GM12891 (cell line): ENCODE data around the gene SNTN.

Experiments
- DNase-seq: peaks from one replicate; pipeline ENCODE4 v3.0.0; 2011; ENCODE audit warnings: low spot score; ENCODE audit not compliant: insufficient read length
- FAIRE-seq: peaks from 2 replicates; lab custom pipeline; 2011; peaks lifted over from hg19 to GRCh38; lab: Jason Lieb, UNC
- PAX5 ChIP-seq: IDR thresholded peaks from 2 replicates; pipeline ENCODE4 v1.6.1; 2011; ENCODE audit warnings: low read length, moderate library complexity, mild to moderate bottlenecking; ENCODE audit not compliant: insufficient read depth, severe bottlenecking
- POLR2A ChIP-seq: IDR thresholded peaks from 2 replicates; pipeline ENCODE4 v1.6.1; 2011; ENCODE audit warnings: low read depth, low read length, control low read depth
- POLR2AphosphoS5 ChIP-seq: IDR thresholded peaks from 2 replicates; pipeline ENCODE4 v1.6.1; 2011; ENCODE audit warnings: low read depth, low read length, control low read depth
- POU2F2 ChIP-seq: IDR thresholded peaks from 2 replicates; pipeline ENCODE4 v1.6.1; 2011; ENCODE audit warnings: low read depth, mild to moderate bottlenecking, control low read depth, low read length, moderate library complexity
- SPI1 ChIP-seq: IDR thresholded peaks from 2 replicates; pipeline ENCODE4 v1.6.1; 2011; ENCODE audit warnings: low read depth, low read length, control low read depth
- TAF1 ChIP-seq: IDR thresholded peaks from 2 replicates; pipeline ENCODE4 v1.6.1; 2011; ENCODE audit warnings: low read depth, low read length, control low read depth

The SNTN gene

DNA sequence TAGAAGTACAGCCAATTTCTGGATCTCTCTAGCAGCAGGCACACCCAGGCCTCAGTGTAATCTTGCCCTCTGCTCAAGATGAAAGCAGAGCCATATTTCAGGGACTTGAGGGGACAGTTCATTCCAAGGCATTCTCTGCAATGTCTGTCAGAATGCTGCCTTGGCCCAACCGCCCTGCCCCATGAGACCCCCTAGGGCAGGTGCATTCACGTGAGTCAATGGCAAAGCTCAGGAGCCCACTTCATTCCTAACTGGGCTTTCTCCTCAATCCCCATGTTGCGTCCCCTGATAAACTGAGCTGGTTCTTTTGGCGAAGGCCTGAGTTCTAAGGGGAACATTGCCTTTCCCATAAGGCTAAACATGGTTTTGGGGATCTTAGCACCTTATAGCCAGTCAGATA, 9.5 kb downstream of the SNTN start:
- no peak for FAIRE-seq
- no peak for TF ChIP-seq SPI1
- TF ChIP-seq POU2F2, result no peak
- no peak for TF ChIP-seq TAF1
- TF ChIP-seq PAX5, result no peak
- TF ChIP-seq POLR2AphosphoS5, result no peak
- TF ChIP-seq POLR2A, result no peak
- no peak for DNase-seq

DNA sequence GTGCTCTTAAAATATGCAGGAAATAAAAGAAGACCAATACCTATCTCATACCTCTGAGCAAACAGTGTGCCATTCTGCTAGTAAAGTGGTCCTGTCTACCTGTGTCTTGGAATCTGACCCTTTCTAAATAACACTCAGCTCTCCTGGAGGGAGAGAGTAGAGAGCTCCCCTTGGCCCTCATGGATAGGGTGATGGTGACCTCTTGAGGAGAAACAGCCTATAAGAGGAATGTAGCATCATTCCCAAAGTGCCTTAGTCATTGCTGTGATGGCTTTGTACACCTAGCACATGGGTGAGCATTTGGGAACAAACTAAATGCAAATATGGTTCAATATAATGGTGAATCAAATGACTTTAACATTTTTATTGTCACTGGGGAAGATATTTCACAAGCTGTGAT, 10.0 kb downstream of the SNTN start:
- no peak for DNase-seq
- FAIRE-seq, result no peak
- TF ChIP-seq TAF1, result no peak
- no peak for TF ChIP-seq POU2F2
- TF ChIP-seq SPI1, result no peak
- no peak for TF ChIP-seq PAX5
- TF ChIP-seq POLR2AphosphoS5, result no peak
- no peak for TF ChIP-seq POLR2A

DNA sequence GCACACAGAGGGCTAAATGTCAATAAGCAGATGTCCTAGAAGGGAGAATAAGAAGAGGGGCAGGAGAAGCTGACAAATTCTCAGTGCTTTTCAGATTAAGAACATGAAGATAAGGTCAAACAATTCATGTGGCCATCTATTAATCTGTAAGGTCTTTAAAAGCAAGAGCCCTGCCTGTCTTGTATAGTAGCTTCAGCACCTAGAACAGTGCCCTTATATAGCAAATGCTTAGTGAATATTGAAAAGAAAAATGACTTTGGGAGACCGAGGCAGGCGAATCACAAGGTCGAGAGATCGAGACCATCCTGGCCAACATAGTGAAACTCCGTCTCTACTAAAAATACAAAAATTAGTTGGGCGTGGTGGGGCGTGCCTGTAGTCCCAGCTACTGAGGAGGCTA, 18.1 kb downstream of the SNTN start:
- FAIRE-seq, result no peak
- TF ChIP-seq SPI1, result no peak
- no peak for TF ChIP-seq POLR2AphosphoS5
- TF ChIP-seq POU2F2, result no peak
- no peak for TF ChIP-seq POLR2A
- TF ChIP-seq TAF1, result no peak
- no peak for TF ChIP-seq PAX5
- no peak for DNase-seq

DNA sequence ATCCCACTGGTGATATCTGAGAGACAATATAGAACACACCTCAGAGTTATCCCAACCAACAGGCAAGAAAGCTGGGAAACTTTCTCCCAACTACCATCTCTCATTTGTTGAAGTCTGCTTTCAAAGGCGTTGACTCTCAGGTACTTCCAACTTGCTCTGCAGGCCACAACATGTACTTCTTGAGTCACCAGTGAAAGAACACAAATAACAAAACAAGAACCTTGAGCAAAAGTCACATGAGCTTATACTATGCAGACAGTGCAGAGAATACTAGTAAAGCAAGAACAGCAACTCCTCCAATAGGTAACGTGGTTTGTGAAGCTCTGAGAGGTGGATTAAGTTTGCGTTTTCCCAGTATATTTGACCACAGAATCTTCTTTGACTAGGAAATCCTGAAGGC, 20.6 kb downstream of the SNTN start:
- TF ChIP-seq POLR2A (no peak), TAF1 (no peak), POU2F2 (no peak), POLR2AphosphoS5 (no peak), SPI1 (no peak), PAX5 (no peak)
- DNase-seq (no peak), FAIRE-seq (no peak)

DNA sequence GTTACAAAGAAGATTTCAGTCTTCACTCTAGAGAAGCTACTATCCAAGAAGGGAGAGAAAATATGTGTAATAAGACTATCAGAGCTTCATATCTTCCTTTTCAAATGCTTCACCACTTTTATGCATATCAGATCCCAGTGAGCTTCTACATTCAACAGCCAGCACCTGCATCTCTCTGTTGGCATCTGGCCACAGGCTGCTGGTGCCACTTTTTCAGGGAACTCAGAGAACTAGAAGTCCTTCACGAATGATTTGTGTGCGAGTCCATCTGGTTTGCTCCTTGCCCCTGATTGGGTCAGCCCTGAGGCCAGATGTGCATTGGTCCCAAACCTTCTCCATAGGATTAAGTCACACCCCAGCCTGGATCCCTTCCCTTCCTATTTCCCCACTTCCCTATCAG, 22.1 kb downstream of the SNTN start:
- DNase-seq (no peak), FAIRE-seq (no peak)
- no peak for TF ChIP-seq SPI1
- no peak for TF ChIP-seq POU2F2
- no peak for TF ChIP-seq POLR2AphosphoS5
- no peak for TF ChIP-seq PAX5
- TF ChIP-seq POLR2A, result no peak
- TF ChIP-seq TAF1, result no peak

DNA sequence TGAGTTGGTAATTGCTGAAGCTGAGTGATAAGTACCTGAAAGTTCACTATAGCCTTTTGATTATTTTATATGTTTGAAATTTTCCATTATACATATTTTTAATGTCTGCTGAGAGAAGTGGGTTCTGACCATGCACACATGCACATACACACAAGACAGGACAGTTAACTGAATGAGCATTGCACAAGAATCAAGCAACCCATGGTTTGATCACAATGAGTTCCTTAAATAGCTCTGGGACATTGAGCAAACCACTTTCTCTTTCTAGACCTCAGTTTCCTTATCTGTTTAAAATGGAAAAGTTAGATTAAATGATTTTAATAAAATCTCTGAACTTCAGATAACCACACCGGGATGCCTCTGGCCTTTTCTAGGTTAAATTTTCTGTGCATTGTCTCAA, 26.7 kb downstream of the SNTN start:
- DNase-seq (no peak), FAIRE-seq (no peak)
- TF ChIP-seq TAF1 (no peak), SPI1 (no peak), POLR2AphosphoS5 (no peak), PAX5 (no peak), POU2F2 (no peak), POLR2A (no peak)

DNA sequence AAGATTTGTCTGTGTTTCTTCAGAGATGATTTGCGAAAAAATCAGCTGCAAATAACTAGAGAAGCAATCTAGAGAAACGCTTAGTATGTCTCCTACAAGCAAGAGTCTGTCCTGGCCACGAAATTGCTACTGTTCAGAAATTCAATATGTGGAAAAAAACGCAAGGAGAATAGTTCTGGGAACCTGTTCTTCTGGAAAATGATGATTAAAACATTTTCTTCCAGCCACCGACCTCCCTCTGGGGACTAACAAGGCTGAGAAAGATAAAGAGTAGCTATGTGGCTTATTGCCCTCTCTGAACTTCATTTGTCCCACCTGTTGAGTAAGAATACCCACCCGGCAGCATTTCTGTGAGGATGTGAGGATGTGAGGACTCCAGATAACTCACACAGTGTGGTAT, 31.6 kb downstream of the SNTN start:
- DNase-seq, result no peak
- TF ChIP-seq PAX5 (no peak), POU2F2 (no peak), POLR2A (no peak), SPI1 (no peak), TAF1 (no peak), POLR2AphosphoS5 (no peak)
- no peak for FAIRE-seq

DNA sequence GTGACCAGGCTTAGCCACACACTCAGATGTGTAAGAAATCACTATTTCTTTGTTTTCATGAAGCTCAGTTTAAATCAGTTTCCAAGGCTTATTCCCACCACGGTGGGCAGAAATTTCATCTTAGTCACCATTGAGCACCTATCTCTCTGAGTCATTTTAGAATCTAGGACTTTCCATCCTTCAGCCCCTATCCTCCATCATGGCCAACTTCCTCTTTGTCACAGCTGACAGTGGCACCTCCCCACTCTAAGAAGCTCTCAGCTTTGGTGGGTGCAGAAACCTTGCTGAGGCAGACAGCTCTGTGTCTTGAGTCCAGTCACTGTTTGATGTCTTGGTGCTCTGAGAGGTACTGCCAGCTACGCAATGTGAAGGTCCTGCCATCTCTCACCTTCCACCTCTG, 32.9 kb downstream of the SNTN start:
- TF ChIP-seq TAF1 (no peak), SPI1 (no peak), POU2F2 (no peak), POLR2AphosphoS5 (no peak), POLR2A (no peak), PAX5 (no peak)
- DNase-seq (no peak), FAIRE-seq (no peak)

DNA sequence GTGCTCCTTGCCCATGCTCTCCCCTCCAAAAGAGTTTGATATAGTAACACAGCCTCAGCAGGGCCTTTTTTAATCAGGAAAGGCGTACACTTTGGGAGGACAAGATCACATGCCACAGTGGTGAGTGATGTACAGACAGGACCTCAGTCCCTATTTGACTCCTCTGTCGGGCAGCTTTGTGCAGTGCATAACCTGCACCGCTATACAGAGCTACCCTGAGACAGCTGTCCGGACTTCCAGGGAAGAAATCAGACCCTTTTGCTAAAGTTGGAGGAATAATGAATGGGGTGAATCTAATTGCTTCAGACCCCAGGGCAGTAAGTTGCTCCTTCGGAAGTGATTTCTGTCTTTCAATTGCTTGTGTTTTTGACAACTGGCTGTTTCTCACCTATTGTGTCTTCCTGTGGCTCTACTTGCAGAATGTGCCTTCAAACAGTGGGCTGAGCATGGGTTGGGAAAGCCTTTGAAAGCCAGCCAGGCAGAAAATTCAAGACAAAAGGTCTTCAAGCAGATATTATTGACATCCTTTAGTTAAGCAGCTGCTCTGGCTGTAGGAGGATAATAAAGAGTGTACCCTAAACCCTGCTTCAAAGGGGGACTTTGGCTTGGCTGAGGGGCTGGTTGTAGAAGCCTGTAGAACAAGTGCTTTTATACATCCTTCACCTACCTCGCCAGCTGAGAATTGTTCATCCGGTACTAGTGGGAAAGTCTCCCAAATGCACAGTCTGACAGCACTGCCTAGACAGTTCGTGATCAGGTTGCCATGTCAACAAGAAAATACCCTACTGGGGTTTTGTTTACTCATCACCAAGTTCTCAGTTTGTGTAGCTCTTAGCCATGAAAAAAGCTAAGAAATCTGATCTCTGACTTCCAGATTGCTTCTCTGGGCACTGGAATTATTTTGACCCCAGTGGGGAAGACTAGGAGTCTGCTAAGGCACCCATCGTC, 35.1 kb downstream of the SNTN start:
- TF ChIP-seq POLR2A, result no peak
- no peak for TF ChIP-seq POLR2AphosphoS5
- no peak for TF ChIP-seq PAX5
- no peak for TF ChIP-seq SPI1
- TF ChIP-seq TAF1, result no peak
- no peak for TF ChIP-seq POU2F2
- DNase-seq (no peak), FAIRE-seq (no peak)

DNA sequence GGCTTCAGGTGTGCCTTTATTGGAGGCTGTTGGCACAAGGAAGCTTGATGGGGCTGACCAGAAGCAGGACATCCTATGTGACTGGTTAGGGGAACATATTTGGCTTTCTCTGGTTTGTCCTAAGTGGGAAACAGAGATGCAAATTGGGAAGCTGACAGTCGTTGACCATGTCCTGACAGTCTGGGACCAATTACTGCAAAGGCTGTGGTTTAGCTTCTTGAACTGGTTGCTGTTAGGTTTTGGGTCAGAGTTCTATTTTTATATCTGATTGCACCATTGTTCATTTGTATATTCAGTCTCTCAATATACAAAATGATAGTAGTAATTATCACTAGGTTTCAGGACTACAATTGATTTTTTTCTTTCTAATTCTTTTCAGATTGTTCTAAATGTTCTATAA, 36.8 kb downstream of the SNTN start:
- FAIRE-seq (no peak), DNase-seq (no peak)
- TF ChIP-seq SPI1 (no peak), PAX5 (no peak), POLR2AphosphoS5 (no peak), TAF1 (no peak)
